GM12872 (cell line): ENCODE data around the gene PGM1.

ENCODE experiments used
- TF ChIP-seq, protein P1 (sequence below): IDR thresholded peaks from 3 replicates; pipeline ENCODE4 v1.5.1; 2011; ENCODE audit warnings: low read depth, mild to moderate bottlenecking, low read length, moderate library complexity; ENCODE audit not compliant: insufficient read depth

PGM1 gene

DNA sequence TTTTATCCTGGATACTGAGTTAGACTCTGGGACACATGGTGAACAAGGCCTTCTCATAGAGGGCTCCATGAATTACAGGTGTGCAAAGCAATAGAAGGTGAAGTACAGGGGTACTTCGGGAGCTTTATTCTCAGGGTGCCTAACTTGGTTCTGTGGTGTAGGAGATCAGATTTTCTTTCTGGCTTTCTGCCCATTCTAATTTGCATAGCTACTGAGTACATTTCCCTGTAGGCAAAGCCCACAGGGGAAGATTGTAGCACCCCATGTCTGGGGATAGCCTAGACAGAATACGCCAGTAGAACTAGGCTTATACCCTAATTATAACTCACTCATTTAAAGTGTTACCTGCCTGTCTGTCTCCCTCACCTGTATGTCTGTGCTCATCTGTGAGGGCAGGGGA, 49.7 kb downstream of the PGM1 start:
- TF ChIP-seq, protein P1, sequence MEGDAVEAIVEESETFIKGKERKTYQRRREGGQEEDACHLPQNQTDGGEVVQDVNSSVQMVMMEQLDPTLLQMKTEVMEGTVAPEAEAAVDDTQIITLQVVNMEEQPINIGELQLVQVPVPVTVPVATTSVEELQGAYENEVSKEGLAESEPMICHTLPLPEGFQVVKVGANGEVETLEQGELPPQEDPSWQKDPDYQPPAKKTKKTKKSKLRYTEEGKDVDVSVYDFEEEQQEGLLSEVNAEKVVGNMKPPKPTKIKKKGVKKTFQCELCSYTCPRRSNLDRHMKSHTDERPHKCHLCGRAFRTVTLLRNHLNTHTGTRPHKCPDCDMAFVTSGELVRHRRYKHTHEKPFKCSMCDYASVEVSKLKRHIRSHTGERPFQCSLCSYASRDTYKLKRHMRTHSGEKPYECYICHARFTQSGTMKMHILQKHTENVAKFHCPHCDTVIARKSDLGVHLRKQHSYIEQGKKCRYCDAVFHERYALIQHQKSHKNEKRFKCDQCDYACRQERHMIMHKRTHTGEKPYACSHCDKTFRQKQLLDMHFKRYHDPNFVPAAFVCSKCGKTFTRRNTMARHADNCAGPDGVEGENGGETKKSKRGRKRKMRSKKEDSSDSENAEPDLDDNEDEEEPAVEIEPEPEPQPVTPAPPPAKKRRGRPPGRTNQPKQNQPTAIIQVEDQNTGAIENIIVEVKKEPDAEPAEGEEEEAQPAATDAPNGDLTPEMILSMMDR, result no peak

DNA sequence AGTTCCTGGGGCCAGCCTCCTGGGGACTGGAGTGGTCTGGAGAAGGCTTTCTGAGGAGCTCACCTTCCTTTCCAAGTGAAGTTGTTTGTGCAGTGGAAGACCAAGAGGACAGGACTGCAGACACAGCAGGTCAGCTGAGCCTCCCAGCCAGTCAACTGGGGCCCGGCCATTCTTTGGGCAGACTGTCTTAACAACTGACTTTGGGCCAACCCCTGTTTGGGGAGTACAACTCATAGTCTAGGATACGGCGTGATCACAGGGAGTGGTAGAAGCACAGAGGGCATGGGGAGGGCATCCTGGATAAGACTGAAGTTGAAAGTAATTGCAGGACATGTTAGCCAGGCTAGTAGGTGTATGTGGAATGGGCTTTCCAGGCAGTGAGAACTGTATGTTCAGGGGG, 50.3 kb downstream of the PGM1 start:
- TF ChIP-seq, protein P1, result no peak

DNA sequence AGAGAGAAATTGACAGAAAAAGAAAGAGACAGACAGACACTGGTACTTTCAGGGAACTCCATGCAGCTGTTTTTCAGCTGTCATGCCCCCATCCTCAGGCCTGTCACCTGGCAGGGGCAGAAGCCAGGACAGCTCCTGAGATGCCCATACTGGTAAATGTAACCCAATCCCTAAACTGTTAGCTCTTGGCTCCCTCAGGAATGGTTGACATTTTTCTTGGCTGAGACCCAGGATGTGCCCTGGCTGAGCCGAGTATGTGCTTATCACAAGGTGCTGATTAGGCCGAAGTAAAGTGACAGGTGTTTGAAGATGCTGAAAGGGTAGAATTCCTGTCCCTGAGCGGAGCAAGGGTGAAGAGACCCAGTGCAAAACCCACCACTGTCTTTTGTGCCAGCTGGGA, 50.7 kb downstream of the PGM1 start:
- TF ChIP-seq, protein P1, result no peak

DNA sequence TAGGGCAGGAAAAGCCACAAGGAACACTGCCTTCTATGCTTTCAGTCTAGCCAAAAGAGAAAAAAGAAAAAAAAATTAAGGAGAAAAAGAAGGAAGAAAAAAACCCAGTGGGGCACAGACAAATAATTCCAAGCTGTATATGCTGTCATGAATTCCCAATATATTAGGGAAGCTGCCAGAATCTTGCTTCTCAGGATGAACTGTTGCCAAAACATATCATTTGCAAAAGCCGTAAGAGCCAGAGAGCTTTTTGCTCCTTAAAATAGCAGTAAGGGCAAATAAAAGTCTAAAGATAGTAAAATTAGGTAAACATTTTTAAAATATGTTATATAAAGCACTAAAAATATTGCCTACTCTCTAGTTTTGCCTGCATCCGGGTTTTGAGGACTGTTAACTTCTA, 52.1 kb downstream of the PGM1 start:
- TF ChIP-seq, protein P1, result no peak

DNA sequence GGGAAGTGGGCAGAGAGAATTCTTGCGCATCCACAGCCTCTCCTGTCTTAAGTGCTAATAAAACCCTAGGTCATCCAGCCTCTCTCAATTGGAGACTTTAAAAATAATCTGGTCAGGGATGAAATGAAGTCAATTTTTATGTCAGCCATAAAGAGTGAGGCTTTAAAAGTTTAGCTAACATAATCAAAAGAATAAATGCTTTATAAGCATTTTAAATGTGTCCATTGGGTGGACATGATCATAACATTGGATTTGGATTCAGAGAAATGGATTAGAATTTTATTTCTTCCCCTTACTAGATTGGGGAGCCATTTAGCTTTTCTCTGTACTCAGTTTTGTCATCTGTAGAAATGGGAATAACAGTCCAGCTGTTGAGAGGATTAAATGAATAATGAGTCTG, 55.5 kb downstream of the PGM1 start:
- TF ChIP-seq, protein P1, result no peak

DNA sequence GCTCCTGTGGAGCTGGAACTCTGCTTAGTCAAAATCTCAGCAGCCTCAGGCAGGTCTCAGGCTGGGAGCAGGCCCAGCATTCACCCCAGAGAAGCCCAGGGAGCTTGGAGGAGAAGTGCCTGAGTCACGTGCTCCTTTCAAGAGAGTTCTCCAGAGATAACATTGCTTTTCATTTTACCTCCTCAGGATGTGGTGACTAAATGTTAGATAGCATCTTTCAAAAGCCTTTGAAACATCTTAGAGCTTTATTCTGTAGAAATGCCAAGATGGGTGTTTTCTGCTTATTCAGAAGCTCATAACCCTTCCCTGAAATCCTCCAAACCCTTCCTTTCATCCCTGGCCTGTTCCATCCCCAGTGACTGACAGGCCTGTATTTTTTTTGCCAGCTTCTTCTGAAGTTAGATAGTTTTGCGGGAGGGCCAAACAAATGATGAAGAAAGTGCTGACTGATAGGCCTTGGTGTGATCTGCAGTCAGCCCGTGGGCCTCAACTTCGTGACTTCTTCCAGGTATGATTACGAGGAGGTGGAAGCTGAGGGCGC, 58.0 kb downstream of the PGM1 start:
- TF ChIP-seq, protein P1, result no peak

DNA sequence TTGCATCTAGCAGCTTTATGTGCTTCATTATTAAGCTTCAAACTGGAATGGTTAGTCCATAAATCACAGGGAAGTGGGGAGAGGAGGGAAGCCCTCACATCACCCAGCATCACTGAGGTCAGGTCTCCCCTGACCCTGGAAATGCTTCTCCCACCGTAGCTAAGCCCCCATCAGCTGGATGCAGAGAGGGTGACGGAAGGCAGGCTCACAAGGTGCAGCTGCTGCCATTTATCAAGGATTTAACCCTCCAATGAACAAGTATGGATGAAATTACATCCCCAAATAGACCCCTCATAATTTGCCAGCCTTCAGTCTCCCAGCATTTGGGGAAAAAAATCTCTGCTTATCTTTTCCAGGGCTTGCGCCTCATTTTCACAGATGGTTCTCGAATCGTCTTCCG, 60.8 kb downstream of the PGM1 start:
- TF ChIP-seq, protein P1, result no peak
